HG03571 (cell line): ENCODE results near the gene NRSN2.

Experiments
- ATAC-seq: cut with Tn5 transposase; IDR thresholded peaks from one replicate; pipeline ENCODE4 v1.9.1; 2021; ENCODE audit not compliant: unreplicated experiment

NRSN2 gene, protein sequence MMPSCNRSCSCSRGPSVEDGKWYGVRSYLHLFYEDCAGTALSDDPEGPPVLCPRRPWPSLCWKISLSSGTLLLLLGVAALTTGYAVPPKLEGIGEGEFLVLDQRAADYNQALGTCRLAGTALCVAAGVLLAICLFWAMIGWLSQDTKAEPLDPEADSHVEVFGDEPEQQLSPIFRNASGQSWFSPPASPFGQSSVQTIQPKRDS

DNA sequence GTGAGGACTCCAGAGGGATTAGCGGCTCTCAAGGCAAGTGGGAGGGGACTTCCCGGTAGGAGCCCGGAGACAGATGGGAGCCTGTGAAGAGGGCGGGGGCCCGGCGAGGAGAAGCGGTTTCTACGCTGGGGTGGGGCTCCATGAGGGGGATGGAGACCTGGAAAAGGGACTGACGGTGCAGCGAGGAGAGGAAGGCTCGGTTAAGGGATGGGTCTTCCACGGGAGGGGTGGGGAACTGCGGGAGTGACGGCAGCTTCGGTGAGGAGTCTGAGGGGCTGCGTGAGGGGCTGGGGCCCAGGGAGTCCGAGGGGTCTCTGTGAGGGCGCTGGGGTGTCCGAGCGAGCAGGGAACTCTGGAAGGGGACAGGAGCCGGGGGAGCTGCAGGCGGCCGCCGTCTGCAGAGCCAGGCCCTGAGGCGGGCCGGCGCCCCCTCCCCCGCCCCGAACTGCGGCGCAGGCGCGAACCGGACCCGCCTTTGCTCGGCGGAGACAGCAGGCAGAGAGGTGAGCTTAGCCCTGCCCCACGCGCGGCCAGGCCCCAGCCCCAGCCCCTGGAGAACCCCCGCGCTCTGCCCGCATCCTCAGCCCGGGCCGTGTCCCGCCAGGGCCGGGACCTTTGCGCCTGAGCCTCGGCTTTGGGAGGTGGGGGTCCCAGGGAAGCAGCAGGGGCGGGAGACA lies at the start of gene NRSN2:
NRSN2 (plus strand) TSS at position 472 of the 677 bp plus-strand sequence. CDS start 2,533 bp downstream, outside the sequence.
- ATAC-seq = peak; percentile 25

DNA sequence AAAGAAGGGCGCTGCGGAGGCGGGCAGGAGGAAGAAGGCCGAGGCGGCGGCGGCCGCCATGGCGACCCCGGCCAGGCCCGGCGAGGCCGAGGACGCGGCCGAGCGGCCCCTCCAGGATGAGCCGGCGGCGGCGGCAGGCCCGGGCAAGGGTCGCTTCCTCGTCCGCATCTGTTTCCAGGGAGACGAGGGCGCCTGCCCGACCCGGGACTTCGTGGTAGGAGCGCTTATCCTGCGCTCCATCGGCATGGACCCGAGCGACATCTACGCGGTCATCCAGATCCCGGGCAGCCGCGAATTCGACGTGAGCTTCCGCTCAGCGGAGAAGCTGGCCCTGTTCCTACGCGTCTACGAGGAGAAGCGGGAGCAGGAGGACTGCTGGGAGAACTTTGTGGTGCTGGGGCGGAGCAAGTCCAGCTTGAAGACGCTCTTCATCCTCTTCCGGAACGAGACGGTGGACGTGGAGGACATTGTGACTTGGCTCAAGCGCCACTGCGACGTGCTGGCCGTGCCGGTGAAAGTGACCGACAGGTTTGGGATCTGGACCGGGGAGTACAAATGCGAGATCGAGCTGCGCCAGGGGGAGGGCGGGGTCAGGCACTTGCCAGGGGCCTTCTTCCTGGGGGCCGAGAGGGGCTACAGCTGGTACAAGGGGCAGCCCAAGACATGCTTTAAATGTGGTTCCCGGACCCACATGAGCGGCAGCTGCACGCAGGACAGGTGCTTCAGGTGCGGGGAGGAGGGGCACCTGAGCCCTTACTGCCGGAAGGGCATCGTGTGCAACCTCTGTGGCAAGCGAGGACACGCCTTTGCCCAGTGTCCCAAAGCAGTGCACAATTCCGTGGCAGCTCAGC lies 48.8 kb upstream of the NRSN2 start:
- ATAC-seq = peak; percentile 32

DNA sequence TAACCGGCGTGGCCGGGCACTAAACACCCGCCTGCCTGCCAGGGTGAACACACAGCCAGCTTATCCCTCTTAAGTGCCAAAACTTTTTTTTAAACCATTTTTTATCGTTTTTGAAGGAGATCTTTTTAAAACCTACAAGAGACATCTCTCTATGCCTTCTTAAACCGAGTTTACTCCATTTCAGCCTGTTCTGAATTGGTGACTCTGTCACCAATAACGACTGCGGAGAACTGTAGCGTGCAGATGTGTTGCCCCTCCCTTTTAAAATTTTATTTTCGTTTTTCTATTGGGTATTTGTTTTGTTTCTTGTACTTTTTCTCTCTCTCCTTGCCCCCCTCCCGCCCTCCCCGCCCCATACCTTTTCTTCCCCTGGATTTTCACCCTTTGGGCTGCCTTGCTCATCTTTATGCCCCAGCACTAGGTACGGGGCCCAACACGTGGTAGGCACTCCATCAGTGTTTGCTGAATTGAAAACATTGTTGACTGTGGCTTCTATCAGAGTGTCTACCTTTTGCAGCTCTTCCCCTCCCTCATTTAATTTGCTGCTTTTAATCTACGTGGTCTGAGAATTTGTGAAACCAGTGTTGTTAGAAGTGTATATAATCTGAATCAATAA lies 48.0 kb upstream of the NRSN2 start:
- ATAC-seq = no peak

DNA sequence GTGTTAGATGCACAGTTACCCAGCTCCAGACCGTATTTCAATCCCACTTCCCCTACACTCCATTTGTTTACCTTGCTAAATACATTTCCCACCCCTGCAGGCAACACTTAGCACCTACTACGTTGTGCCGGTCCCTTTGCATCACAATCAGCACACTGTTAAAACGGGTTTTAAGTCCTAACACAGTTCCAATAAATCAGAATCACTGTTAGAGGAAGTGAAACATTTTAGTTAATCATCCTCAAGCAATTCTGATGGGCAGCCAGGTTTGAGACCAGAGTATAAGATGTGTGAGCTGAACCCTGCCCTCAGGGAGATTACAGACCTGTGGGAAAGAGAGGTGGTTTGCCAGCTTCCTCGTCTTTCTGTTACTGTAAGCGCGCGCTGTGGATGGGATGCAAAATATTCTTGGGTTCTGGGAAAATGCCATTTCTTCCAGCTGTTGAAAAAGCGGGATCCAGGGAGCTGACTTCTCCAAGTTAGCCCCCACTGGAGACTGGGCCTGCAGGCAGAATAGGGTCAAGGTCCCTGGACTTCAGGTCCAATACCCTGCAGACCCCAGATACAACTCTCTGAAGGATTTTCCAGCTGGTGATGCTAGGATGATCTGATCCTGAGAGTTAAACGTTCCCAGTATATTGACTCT lies 46.4 kb upstream of the NRSN2 start:
- no peak for ATAC-seq

DNA sequence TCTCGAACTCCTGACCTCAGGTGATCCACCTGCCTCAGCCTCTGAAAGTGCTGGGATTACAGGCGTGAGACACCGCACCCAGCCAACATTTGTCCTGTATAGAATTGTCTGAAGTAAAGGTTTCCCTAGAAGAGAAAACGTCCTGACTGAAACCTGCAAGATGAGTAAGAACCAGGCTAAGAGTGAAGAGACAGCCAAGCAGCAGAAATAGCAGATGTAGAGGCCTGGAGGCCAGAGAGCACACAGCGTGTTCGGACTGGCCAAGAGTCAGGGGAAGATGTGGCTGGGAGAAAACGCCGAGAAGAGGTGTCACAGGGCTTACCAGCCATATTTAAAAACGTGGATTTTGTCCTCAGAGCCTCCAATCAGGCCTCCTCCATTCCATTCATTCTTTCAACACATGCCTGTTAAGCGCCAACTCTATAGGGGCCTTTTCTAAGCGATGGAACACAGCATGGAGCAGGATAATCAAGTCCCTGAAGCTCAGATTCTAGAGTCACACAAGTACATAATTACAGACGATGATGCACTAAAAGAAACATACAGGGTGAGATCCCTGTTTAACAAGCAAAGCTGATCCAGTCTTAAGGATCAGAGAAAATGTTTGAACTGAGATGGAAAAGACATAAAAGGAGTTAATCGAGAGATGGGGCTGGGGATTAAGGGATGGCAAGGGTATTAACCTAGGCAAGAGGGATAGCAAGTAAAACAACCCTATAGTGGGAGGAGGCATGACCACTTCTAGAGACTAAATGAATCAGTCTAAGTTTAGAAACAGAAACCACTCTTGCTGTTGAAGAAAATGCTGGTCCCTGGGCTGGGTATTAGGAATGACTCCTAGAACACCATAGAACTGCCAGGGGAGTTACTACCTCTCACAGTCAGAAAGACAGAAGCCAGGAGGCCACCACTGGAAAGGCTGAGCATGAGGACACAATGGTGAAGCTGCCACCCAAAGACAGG lies 44.7 kb upstream of the NRSN2 start:
- no peak for ATAC-seq

DNA sequence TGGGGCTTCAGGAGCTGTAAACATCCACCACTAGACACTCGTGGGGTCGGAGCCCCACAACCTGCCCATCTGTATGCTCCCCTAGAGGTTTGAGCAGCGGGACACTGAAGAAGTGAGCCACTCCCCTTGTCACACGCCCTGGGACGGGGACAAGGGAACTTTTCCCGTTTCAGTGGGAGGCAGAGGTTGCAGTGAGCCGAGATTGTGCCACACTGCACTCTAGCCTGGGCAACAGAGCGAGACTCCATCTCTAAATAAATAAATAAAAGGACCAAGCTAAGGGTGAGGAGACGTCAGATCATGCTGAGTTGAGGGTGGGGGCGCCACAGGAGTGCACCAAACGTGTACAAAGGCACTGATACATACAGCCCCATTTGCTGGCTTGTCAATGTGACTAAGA lies 41.2 kb upstream of the NRSN2 start:
- ATAC-seq = no peak

DNA sequence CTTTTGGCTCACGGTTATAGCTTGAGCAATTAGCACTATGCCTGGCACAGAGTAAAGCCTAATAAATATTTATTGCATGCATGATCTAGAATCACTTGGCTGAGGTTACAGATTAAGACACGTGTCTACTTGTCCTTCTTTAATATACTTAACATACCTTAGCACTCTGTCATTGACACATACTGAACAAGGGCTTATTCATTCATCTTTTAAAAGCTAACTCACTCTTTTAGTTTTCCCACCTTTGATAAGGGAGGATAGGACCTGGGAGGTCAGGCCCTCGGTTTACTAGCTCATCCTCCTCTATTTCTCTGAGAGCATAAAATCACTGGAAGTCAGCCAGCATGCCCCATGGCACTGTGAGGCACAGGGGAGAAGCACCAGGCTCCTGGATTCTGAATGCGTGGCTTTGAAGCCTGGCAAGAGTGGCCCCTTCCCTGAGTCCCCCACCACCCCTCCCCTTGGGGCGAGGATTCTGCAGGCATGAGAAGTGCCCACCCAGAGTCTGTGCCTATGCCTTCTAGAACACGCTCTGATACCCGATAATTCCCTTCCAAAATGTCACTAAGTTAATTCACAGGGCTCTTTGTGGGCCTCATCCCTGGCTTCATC lies 38.4 kb upstream of the NRSN2 start:
- ATAC-seq = no peak

DNA sequence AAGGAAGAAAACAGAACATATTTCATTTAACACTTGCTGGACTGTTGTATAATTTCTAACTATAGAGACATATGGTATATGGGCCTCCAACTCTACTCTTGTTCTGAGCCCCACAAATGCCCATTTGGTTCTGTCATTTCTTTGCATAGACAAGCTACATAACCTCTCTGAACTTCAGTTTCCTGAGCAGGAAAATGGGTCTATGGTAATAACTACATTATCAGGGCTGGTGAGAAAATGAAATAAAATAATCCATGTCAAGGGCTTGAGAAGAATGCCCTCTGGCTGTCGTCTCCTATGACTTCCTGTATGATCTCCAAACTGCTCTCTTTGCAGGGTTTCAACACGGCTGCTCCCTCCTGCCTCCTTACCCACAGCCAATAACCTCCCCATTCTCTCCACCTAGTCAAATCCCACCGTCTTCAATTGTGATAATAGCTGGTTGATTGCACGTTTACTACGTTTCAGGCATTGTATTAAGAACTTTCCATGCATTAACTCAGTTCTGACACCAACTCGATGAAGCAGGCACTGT lies 37.5 kb upstream of the NRSN2 start:
- ATAC-seq = no peak

DNA sequence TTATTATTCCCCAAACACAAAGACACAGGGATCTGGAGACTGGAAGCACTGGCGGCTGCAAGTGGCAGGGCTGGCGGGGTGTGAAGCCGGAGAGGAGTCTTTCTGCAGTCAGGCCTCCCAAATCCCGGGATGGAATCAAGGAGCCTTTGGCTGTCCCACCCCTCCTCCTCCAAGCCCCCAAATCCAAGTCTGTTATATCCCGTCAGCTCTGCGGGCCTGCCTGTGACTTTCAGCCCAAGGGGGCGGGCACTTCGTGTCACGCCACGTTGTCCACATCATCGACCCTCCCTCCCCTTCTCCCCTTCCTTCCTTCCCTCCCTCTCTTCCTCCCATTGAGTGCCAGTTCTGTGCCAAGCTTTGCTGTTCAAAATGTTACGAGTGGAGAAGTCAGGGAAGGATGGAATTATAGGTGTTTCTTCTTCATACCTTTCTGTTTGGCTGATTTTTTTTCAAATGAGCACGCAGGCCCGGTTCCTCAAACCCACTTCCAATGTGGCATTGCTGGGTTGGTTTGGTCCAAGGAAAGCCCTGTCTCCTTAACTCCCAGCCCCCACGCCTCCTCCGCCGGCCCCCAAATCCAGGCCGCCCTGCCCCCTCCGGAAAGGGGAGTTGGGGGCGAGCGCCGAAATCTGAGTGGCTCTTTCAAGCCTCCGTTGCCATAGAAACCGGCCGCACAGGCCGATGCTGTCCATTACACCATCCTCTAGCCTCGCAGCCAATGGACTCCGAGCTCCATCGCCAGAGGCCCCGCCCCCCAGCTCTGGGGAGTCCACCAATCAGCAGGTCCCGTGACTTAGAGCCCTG lies 36.9 kb upstream of the NRSN2 start:
- ATAC-seq = peak; percentile 97

DNA sequence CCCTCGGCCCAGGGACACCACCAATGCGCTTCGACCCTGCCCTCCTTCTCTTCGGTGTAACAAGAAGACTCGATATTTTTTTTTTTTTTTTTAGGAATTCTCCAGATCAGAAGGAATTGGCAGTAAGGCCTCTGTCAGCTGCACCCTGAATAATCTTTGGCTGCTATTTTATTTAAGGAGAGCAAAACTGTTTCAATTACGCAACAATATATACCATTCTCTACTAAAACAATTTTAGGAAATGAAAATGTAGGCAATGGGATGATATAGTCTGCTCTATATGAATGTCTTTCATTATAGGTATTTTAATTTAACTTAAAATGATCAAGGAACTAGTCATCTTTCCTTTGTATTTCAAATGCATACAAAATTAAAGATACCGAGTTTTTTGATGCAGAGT lies 36.3 kb upstream of the NRSN2 start:
- no peak for ATAC-seq

DNA sequence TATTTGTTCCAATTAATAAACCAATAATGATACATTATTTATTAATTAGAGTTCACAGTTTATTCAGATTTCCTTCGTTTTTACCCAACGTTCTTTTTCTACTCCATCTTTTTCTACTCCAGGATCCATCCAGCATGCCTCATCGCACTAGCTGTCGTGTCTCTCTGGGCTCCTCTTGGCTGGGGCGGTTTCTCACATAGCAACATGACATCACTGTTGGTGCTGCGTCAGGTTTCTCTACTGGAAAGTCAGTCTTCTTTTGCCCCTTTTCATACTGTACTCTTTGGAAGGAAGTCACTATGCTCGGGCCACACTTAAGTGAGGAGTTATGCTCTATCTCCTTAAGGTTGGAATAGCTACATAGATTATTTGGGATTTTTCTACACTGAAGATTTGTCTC lies 35.3 kb upstream of the NRSN2 start:
- ATAC-seq = no peak

DNA sequence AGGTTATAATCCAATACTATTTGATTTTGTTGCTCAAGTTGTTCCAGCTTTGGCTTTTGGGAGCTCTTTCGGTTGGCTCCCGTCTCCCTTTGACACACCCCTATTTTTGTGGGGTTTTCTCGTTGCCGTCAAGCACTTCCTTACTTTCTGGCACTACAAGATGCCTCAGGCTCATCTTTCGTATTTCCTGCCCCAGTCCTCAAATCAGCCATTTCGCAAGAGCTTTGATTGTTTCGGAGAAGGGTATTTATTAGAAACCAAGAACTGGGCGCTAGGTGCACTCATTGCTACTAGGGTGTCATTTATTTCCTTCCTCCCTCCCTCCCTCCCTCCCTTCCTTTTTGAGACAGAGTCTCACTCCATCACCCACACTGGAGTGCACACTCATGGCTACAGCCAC lies 34.8 kb upstream of the NRSN2 start:
- ATAC-seq = no peak

DNA sequence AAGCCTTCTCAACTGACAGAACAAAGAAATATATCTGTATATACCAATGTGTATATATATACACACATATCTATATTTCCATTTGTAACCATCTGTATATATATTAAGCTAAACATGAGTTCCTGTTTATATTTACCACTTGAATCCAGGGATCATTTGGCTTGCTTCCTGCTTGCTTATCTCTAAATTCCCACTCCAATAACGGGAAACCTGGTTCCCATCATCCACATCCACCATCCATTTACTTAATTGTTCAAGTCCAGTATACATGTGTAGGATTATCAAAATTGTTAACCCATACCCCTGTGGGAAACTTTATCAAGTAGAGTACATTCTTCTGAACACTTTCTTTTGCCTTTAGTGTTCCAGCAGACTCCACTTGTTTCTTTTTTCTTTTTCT lies 34.0 kb upstream of the NRSN2 start:
- ATAC-seq = no peak

DNA sequence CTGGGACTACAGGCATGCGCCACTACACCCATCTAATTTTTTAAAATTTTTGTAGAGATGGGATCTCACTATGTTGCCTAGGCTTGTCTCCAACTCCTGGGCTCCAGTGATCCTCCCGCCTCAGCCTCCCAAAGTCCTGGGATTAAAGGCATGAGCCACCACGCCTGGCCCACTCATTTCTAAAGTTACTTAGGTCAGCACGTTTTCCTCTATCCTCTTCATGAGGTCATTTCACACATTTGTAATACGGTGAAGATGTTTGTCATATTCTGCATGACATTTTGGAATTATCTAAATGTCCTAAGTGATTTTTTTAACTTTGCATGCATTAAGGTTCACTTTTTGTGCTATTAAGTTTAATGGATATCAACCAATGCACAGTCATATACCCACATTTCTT lies 33.5 kb upstream of the NRSN2 start:
- ATAC-seq = no peak

DNA sequence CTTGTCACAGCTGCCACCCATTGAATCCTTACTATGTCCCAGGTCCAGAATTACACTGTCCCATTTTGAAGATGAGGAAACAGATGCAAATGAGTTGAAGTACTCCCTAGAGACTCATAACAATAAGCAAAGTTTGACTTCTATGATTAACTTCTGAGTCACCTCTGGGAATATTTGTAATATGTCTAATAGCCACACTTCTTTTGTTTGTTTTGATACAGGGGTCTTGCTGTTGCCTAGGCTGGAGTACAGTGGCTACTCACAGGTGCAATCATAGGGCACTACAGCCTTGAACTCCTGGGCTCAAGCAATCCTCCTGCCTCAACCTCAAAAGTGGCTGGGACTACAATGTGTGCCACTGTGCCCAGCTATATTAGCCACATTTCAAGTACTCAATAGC lies 33.0 kb upstream of the NRSN2 start:
- ATAC-seq = no peak

DNA sequence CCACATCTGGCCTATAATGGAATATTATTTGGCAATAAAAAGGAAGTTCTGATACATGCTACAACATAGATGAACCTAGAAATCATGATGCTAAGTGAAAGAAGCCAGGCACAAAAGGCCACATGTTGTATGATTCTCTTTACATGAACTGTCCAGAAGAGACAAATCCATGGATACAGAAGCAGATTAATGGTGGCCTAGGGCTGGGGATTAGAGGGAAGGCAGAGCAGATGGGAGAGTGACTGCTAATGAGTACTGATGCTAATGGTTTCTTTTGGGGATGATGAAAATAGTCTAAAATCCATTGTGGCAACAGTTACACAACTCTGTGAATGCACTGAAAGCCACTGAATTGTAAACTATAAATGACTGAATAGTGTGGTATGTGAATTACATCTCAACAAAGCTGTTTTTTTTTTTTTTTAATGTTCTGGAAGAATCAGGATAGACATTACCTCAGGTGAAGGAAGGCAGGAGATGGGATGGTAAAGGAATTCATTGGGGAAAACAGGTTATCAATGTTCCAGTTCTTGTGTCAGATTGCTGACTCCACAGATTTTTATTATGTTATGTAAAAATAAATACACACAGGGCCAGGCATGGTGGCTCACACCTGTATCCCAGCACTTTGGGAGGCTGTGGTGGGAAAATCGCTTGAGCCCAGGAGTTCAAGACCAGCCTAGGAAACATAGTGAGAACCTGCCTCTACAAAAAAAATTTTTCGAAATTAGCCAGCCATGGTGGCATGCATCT lies 30.4 kb upstream of the NRSN2 start:
- no peak for ATAC-seq

DNA sequence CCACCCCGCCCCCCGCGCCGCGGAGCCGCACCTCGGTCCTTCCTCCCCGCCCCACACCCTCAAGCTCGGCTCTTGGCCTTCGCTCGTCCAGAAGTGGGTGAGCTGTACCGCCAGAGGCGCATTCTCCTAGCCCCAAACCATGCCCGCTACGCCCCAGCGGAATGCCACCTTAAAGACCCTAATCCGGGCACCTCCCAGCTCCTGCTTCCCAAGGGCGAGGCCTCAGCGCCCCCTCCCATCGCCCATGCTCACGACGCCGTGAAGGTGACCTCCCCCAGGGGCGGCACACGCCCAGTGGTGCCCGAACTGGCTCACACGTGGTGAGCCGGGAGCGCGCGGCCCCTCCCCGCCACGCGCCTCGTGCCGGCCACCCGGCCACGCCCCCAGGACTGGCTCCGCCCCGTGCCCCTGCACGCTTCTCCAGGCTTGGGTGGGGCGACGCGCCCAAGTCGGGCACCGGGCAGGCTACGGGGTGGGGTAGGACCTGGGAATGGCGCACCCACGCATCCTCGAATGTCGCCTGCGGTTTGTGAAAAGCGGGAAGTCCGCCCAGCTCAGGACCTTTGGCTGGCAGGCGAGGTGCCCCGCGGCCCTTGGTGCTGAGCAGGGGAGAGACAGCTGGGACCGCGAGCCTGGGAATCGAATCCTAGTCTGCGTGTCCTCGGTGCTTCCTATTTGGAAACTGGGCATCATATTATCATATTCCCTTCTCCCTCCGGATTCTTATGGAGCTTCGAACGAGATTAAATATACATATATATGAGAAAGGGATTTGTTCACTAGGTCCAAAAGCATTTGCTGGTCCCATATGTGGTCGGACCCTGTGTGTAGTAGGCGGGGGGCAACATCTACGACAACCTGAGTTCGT lies 22.5 kb upstream of the NRSN2 start:
- ATAC-seq = peak; percentile 43
